Heart left ventricle (tissue), 16 donors: ENCODE data around the gene MAK. TPM values are rescaled to one million over a fixed set of nuclear protein-coding genes. Genes with fewer than 3 reads are reported as not detected.

Experiments used
- ATAC-seq, 4 donors: fragments of 200-7000 bp; cut with Tn5 transposase; one replicate each; pipeline ENCODE4 v1.9.1; 2020 to 2022; ENCODE audit warnings: moderate library complexity in 4 of 4, mild to moderate bottlenecking in 3 of 4, moderate number of reproducible peaks in 1 of 4
- DNase-seq, 5 donors: peaks; one replicate each; pipeline ENCODE4 v3.0.0-alpha.2; 2020
- H3K27ac ChIP-seq, 12 donors: fragments of 200-600 bp; sonication (generic) in 4 of 12; one replicate each; pipeline versions ENCODE4 v1.5.0 to v1.8.0; 2016 to 2022; ENCODE audit warnings: mild to moderate bottlenecking in 2 of 12
- H3K27me3 ChIP-seq, 9 donors: fragments of 200-600 bp; sonication (generic) in 2 of 9; one replicate each; pipeline versions ENCODE4 v1.5.1 to v1.8.0; 2016 to 2022; ENCODE audit warnings: mild to moderate bottlenecking in 3 of 9
- H3K36me3 ChIP-seq, 9 donors: fragments of 200-600 bp; sonication (generic) in 2 of 9; one replicate each; pipeline versions ENCODE4 v1.5.0 to v1.8.0; 2018 to 2022; ENCODE audit warnings: mild to moderate bottlenecking in 2 of 9
- H3K4me1 ChIP-seq, 12 donors: fragments of 200-600 bp; sonication (generic) in 4 of 12; one replicate each; pipeline versions ENCODE4 v1.5.0 to v1.8.0; 2016 to 2022; ENCODE audit warnings: mild to moderate bottlenecking in 3 of 12
- H3K4me3 ChIP-seq, 12 donors: fragments of 200-600 bp; sonication (generic) in 4 of 12; one replicate each; pipeline versions ENCODE4 v1.5.0 to v1.8.0; 2017 to 2022; ENCODE audit warnings: mild to moderate bottlenecking in 9 of 12, moderate library complexity in 4 of 12
- H3K9me3 ChIP-seq, 12 donors: fragments of 200-600 bp; sonication (generic) in 4 of 12; one replicate each; pipeline versions ENCODE4 v1.5.0 to v1.8.0; 2016 to 2022; ENCODE audit warnings: mild to moderate bottlenecking in 1 of 12
- POLR2A ChIP-seq, 2 donors: fragments of 450-650 bp; IDR thresholded peaks; one replicate each; pipeline ENCODE4 v1.6.1; 2017; ENCODE audit warnings: antibody characterized with exemption in 2 of 2, mild to moderate bottlenecking in 2 of 2, moderate library complexity in 2 of 2
- WGBS, 4 donors: extraction: QIAGEN DNeasy Blood & Tissue Kit in 2 of 4; methylation state at CpG; one replicate each; pipeline versions ENCODE4 v1.1.5 to v1.1.7; 2013 to 2018; 5-methylcytosine and 5-hydroxymethylcytosine counted together
- intact Hi-C, 10 donors: fragments of 100-400 bp; cut with DNase I; formaldehyde crosslinking; loops; one replicate each; pipeline versions ENCODE4 v1.11.1 to v1.14.2; 2022
- polyA plus RNA-seq, 2 donors: library from polyadenylated mRNA; stranded (reverse); fragments of 200-250 nt; gene quantifications; one replicate each; pipeline ENCODE4 v1.2.3, GENCODE V29; 2013
- total RNA-seq, 9 donors: library from RNA; depleted of rRNA in 2 of 9; stranded (reverse); fragments of >200 nt in 2 of 9; fragmentation: NEBNext Ultra II Directional in 3 of 9; extraction: Animal tissue kit (Norgen Biotek cat#: 25700) in 3 of 9; gene quantifications; one replicate each; pipeline versions ENCODE4 v1.1.0 to v1.2.4, GENCODE V29; 2016 to 2023
- TF ChIP-seq, protein P1 (sequence below), 12 donors: fragments of 200-600 bp; sonication (generic) in 4 of 12; IDR thresholded peaks; one replicate each; pipeline versions ENCODE4 v1.5.0 to v1.8.0; 2018 to 2022; ENCODE audit warnings: antibody characterized with exemption in 12 of 12, mild to moderate bottlenecking in 5 of 12
- donor health status: ischemic (EF 13 %, LVEDD 7.1; RV severe dilation, severe dysfunction).
- donor health status: healthy with polysubstance abuse.
- donor health status: DM: no; HTN: yes; CAD: no.
- donor health status: DM: no; HTN: no; CAD: no.
- donor health status: ischemic (EF 25% LVEDD 6.9; RV normal size, moderate dysfunction).
- donor health status: ischemic (EF 25% LVEDD 5.7; RV mildly dilated, moderate dysfunction).
- donor health status: healthy.
- donor health status: DM: yes; HTN: yes; CAD: no.
- donor health status: ischemic (EF 35%, LVEDD 5.7; RV mildly dilated, moderate dysfunction).
- donor health status: nonischemic (EF 11% LVEDD 7.7; RV severe dilation, severe dysfunction).
- donor health status: DM: yes; HTN: yes; CAD: no.
- donor health status: PGD.
- donor health status: ischemic (EF 29% LVEDD 5.4; RV normal size, mild dysfunction).
- donor health status: nonischemic (EF 23%, LVEDD 6.1; RV moderate dilation, normal function).

MAK gene
- total and polyA plus RNA-seq, 11 donors: 0.04 to 0.36 (median 0.15) TPM; not detected in 5

GRCh38 chr6:10719296-10719963 lies 118.9 kb downstream of the MAK start:
- DNase-seq (no peak), ATAC-seq (no peak)
- Histone ChIP-seq H3K4me3 (peak overlapping the region in 10 of 12 donors; percentile 61 to 85 (median 76)), H3K27me3 (no peaks in the 10 kb centered on the region), H3K4me1 (peaks cover 0 to 34% (median 17%) of the 10 kb centered on the region in 12 donors), H3K27ac (peak overlapping the region in 11 of 12 donors; percentile 81 to 97 (median 92)), H3K36me3 (no peaks in the 10 kb centered on the region), H3K9me3 (peaks cover 0 to 13% (median 0%) of the 10 kb centered on the region in 12 donors)
- TF ChIP-seq, protein P1, sequence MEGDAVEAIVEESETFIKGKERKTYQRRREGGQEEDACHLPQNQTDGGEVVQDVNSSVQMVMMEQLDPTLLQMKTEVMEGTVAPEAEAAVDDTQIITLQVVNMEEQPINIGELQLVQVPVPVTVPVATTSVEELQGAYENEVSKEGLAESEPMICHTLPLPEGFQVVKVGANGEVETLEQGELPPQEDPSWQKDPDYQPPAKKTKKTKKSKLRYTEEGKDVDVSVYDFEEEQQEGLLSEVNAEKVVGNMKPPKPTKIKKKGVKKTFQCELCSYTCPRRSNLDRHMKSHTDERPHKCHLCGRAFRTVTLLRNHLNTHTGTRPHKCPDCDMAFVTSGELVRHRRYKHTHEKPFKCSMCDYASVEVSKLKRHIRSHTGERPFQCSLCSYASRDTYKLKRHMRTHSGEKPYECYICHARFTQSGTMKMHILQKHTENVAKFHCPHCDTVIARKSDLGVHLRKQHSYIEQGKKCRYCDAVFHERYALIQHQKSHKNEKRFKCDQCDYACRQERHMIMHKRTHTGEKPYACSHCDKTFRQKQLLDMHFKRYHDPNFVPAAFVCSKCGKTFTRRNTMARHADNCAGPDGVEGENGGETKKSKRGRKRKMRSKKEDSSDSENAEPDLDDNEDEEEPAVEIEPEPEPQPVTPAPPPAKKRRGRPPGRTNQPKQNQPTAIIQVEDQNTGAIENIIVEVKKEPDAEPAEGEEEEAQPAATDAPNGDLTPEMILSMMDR (IDR thresholded peaks at IDR 0.05): no peak
- TF ChIP-seq POLR2A (IDR thresholded peaks at IDR 0.05): no peak
- intact Hi-C loops: no loop called here
- 71 to 87% (median 74%) methylated on average over 8 of the region's 8 CpGs for WGBS, 4 donors

DNA sequence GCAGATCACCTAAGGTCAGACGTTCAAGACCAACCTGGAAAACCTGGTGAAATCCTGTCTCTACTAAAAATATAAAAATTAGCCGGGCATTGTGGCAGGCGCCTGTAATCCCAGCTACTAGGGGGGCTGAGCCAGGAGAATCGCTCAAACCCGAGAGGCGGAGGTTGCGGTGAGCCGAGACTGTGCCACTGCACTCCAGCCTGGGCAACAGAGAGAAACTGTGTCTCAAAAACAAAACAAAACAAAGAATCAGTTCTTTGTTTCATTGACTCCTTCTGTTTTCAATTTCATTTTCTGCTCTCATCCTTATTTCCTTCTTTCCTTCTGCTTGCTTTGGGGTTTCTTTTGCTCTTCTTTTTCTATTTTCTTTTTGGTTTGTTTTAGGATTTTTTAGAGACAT lies 124.4 kb downstream of the MAK start:
- no peak overlapping the region for H3K27ac ChIP-seq
- no peak for DNase-seq
- 85 to 87% (median 85%) methylated on average over 8 of the region's 8 CpGs for WGBS, 4 donors
- intact Hi-C loops: no loop called here
- no peaks in the 10 kb centered on the region for H3K4me1 ChIP-seq
- H3K9me3 ChIP-seq: peaks cover 0 to 7% (median 0%) of the 10 kb centered on the region in 12 donors
- peaks cover 0 to 20% (median 14%) of the 10 kb centered on the region in 9 donors for H3K36me3 ChIP-seq
- H3K4me3 ChIP-seq: no peak overlapping the region
- TF ChIP-seq, protein P1 (IDR thresholded peaks at IDR 0.05): no peak
- no peak for TF ChIP-seq POLR2A (IDR thresholded peaks at IDR 0.05)
- ATAC-seq: no peak
- H3K27me3 ChIP-seq: no peaks in the 10 kb centered on the region

Other genes starting within 250 kb of the MAK start
- gene C6orf52, start 143.9 kb downstream of the MAK start, total RNA-seq: 1 to 10 TPM in 2 of 9 donors, under 1 TPM in 1, not detected in 6; 0.71 to 3.6 (median 1.5) TPM
- under 1 TPM; 0.15 to 0.99 TPM for gene C6orf52, start 143.9 kb downstream of the MAK start, polyA plus RNA-seq
- gene PAK1IP1, start 143.6 kb downstream of the MAK start, total RNA-seq: 10 to 100 TPM in 1 of 9 donors, 1 to 10 TPM in 8; 6.1 to 12.7 (median 8.7) TPM
- gene PAK1IP1, start 143.6 kb downstream of the MAK start, polyA plus RNA-seq: 10 to 100 TPM in 1 of 2 donors, 1 to 10 TPM in 1; 7.9 to 21.0 TPM
- 100 to 1,000 TPM in 8 of 9 donors, 10 to 100 TPM in 1; 94.5 to 142 (median 115) TPM for gene TMEM14C, start 115.5 kb downstream of the MAK start, total RNA-seq
- 100 to 1,000 TPM; 116 to 179 TPM for gene TMEM14C, start 115.5 kb downstream of the MAK start, polyA plus RNA-seq
- 100 to 1,000 TPM in 5 of 9 donors, 10 to 100 TPM in 4; 77.9 to 119 (median 102) TPM for gene TMEM14B, start 90.7 kb downstream of the MAK start, total RNA-seq
- gene TMEM14B, start 90.7 kb downstream of the MAK start, polyA plus RNA-seq: 100 to 1,000 TPM in 1 of 2 donors, 10 to 100 TPM in 1; 79.2 to 108 TPM
- not detected for gene GCM2, start 43.5 kb upstream of the MAK start, total RNA-seq
- not detected for gene GCM2, start 43.5 kb upstream of the MAK start, polyA plus RNA-seq
- 1 to 10 TPM in 1 of 9 donors, under 1 TPM in 7, not detected in 1; 0.24 to 1.3 (median 0.51) TPM for gene SYCP2L, start 48.5 kb upstream of the MAK start, total RNA-seq
- under 1 TPM; 0.10 to 0.50 TPM for gene SYCP2L, start 48.5 kb upstream of the MAK start, polyA plus RNA-seq
- 1 to 10 TPM; 1.1 to 6.1 (median 1.7) TPM for gene ELOVL2, start 205.8 kb upstream of the MAK start, total RNA-seq
- 1 to 10 TPM; 1.3 to 1.6 TPM for gene ELOVL2, start 205.8 kb upstream of the MAK start, polyA plus RNA-seq